Sigmoid colon (tissue), 7 donors: Measurements from ENCODE around the gene SDC1. TPM values are rescaled to one million over a fixed set of nuclear protein-coding genes. Genes with fewer than 3 reads are reported as not detected.

Source experiments
- DNase-seq: peaks from one replicate; pipeline ENCODE4 v3.0.0-alpha.2; 2019
- H3K27ac ChIP-seq, 4 donors: fragments of 200-600 bp; sonication (generic); one replicate each; pipeline ENCODE4 v1.5.1; 2016 to 2019; ENCODE audit warnings: mild to moderate bottlenecking in 1 of 4
- H3K27me3 ChIP-seq, 3 donors: fragments of 200-600 bp; sonication (generic); one replicate each; pipeline ENCODE4 v1.5.1; 2019; ENCODE audit warnings: mild to moderate bottlenecking in 1 of 3
- H3K36me3 ChIP-seq, 4 donors: fragments of 200-600 bp; sonication (generic); one replicate each; pipeline ENCODE4 v1.5.1; 2016 to 2019
- H3K4me1 ChIP-seq, 4 donors: fragments of 200-600 bp; sonication (generic); one replicate each; pipeline ENCODE4 v1.5.1; 2017 to 2019
- H3K4me3 ChIP-seq, 4 donors: fragments of 200-600 bp; sonication (generic); one replicate each; pipeline ENCODE4 v1.5.1; 2017 to 2019; ENCODE audit warnings: mild to moderate bottlenecking in 2 of 4, moderate library complexity in 1 of 4
- H3K9me3 ChIP-seq, 4 donors: fragments of 200-600 bp in 3 of 4; sonication (generic) in 3 of 4; one replicate each; pipeline versions ENCODE4 v1.5.1 to v1.6.1; 2013 to 2019
- EP300 ChIP-seq, 4 donors: sonication (generic); formaldehyde crosslinking; IDR thresholded peaks; one replicate each; pipeline ENCODE4 v1.6.1; 2017; ENCODE audit warnings: antibody characterized with exemption in 4 of 4
- POLR2A ChIP-seq, 2 donors: fragments of 450-650 bp; IDR thresholded peaks; one replicate each; pipeline ENCODE4 v1.6.1; 2016; ENCODE audit warnings: antibody characterized with exemption in 2 of 2, mild to moderate bottlenecking in 2 of 2, moderate library complexity in 2 of 2
- POLR2AphosphoS5 ChIP-seq, 4 donors: sonication (generic); formaldehyde crosslinking; IDR thresholded peaks; one replicate each; pipeline ENCODE4 v1.6.1; 2017; ENCODE audit warnings: antibody characterized with exemption in 4 of 4
- WGBS, 2 donors: extraction: QIAGEN DNeasy Blood & Tissue Kit; methylation state at CpG; one replicate each; pipeline ENCODE4 v1.1.7; 2013; 5-methylcytosine and 5-hydroxymethylcytosine counted together
- intact Hi-C: fragments of 100-400 bp; cut with DNase I; formaldehyde crosslinking; loops from one replicate; pipeline ENCODE4 v1.15.1; 2023
- polyA plus RNA-seq, 3 donors: library from polyadenylated mRNA; stranded (reverse); fragments of 200-250 nt; gene quantifications; one replicate each; pipeline ENCODE4 v1.2.3, GENCODE V29; 2013
- total RNA-seq, 4 donors: library from RNA; depleted of rRNA; stranded (reverse); fragments of >200 nt; gene quantifications; one replicate each; pipeline ENCODE4 v1.1.0, GENCODE V29; 2016
- TF ChIP-seq, protein P1 (sequence below), 4 experiments: fragments of 450-650 bp in 3 of 4; fragments of 200-600 bp in 1 of 4; IDR thresholded peaks; one replicate each; pipeline ENCODE4 v1.5.1; 2016 to 2019; ENCODE audit warnings: antibody characterized with exemption in 4 of 4, mild to moderate bottlenecking in 3 of 4, moderate library complexity in 2 of 4
- donor health status: healthy with polysubstance abuse.
- donor health status: Bipolar disorder and iron deficiency.
- donor health status: healthy.

SDC1 gene
- total and polyA plus RNA-seq, 7 donors: 0.33 to 104 (median 8.0) TPM; not detected in 1

DNA sequence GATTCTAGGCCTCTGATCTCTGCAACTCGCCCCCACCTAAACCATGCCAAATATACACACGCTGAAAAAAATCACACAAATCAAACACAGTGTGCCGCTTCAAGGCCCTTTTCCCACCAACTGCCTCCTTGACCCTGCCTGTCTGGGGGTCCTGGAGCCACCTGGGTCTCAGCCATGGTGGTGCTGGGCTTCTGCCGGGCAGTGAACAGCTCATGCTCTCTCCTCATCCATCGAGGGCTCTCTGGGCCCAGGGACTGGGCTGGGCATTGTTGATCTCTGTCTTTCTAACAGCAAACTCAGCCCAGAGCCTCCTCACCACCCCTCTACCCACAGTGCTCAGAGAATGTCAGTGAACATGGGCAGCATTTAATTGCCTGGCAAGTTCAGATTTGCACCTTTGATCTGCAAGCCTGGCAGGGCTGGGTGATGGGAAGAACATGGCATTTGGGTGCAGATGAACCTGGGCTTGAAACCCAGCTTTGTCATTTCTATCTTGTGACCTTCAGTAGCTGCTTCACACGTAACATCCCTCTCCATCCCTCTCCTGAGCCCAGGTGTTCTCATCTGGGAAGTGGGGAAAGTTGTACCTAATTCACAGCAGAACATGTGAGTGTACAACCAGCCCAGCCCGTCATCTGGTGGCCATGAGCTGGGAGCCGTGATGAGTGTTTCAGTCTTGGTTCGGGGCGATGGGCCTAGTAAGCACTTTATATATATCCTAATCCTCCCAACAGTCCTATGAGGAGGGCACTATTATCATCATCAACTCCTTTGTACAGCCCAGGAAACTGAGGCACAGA is 46.1 kb downstream of the SDC1 start:
- Histone ChIP-seq H3K27ac (no peak overlapping the region), H3K4me3 (no peak overlapping the region), H3K27me3 (no peaks in the 10 kb centered on the region), H3K36me3 (no peaks in the 10 kb centered on the region), H3K9me3 (no peaks in the 10 kb centered on the region), H3K4me1 (no peaks in the 10 kb centered on the region)
- TF ChIP-seq POLR2AphosphoS5 (IDR thresholded peaks at IDR 0.05): no peak
- no peak for TF ChIP-seq EP300 (IDR thresholded peaks at IDR 0.05)
- no peak for TF ChIP-seq POLR2A (IDR thresholded peaks at IDR 0.05)
- TF ChIP-seq, protein P1, sequence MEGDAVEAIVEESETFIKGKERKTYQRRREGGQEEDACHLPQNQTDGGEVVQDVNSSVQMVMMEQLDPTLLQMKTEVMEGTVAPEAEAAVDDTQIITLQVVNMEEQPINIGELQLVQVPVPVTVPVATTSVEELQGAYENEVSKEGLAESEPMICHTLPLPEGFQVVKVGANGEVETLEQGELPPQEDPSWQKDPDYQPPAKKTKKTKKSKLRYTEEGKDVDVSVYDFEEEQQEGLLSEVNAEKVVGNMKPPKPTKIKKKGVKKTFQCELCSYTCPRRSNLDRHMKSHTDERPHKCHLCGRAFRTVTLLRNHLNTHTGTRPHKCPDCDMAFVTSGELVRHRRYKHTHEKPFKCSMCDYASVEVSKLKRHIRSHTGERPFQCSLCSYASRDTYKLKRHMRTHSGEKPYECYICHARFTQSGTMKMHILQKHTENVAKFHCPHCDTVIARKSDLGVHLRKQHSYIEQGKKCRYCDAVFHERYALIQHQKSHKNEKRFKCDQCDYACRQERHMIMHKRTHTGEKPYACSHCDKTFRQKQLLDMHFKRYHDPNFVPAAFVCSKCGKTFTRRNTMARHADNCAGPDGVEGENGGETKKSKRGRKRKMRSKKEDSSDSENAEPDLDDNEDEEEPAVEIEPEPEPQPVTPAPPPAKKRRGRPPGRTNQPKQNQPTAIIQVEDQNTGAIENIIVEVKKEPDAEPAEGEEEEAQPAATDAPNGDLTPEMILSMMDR (IDR thresholded peaks at IDR 0.05): no peak
- WGBS, 2 donors: 66 to 83% methylated on average over 10 of the region's 10 CpGs
- no peak for DNase-seq
- intact Hi-C loops: no loop called here

DNA sequence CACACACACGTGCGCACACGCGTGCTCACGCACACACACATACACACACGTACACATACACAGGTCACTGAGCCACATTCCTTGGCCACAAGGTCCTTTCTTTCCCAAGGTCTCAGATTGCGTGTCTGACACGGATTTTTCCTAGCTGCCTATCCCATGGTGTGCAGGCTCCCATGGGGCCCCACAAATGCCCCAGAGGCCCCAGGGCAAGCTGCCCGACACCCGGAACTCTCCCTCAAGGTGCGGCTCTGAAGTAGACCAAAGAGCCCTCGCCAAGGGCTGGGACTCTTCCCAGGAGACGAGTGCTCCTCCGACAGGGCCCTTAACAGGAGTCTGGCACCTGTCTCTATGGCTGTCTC is 46.7 kb downstream of the SDC1 start:
- H3K36me3 ChIP-seq: no peaks in the 10 kb centered on the region
- H3K27ac ChIP-seq: no peak overlapping the region
- TF ChIP-seq EP300 (IDR thresholded peaks at IDR 0.05): no peak
- TF ChIP-seq POLR2AphosphoS5 (IDR thresholded peaks at IDR 0.05): no peak
- no peak for DNase-seq
- H3K27me3 ChIP-seq: no peaks in the 10 kb centered on the region
- no peaks in the 10 kb centered on the region for H3K4me1 ChIP-seq
- no peaks in the 10 kb centered on the region for H3K9me3 ChIP-seq
- WGBS, 2 donors: 53 to 84% methylated on average over 14 of the region's 14 CpGs
- intact Hi-C loops: no loop called here
- no peak overlapping the region for H3K4me3 ChIP-seq

- 91 to 94% methylated on average over 10 of the region's 10 CpGs for WGBS, 2 donors
- TF ChIP-seq, protein P1 (IDR thresholded peaks at IDR 0.05): no peak
- no peak for TF ChIP-seq POLR2A (IDR thresholded peaks at IDR 0.05)
- no peak for TF ChIP-seq POLR2AphosphoS5 (IDR thresholded peaks at IDR 0.05)
- TF ChIP-seq EP300 (IDR thresholded peaks at IDR 0.05): no peak
- intact Hi-C loops: no loop called here
- Histone ChIP-seq H3K4me1 (no peaks in the 10 kb centered on the region), H3K4me3 (no peak overlapping the region), H3K36me3 (no peaks in the 10 kb centered on the region), H3K27me3 (no peaks in the 10 kb centered on the region), H3K27ac (no peak overlapping the region), H3K9me3 (no peaks in the 10 kb centered on the region)
- no peak for DNase-seq
These were observed 47.2 kb downstream of the SDC1 start for GRCh38 chr2:20177556-20178248.

- Histone ChIP-seq H3K9me3 (no peaks in the 10 kb centered on the region), H3K4me3 (no peak overlapping the region), H3K27me3 (no peaks in the 10 kb centered on the region), H3K27ac (no peak overlapping the region), H3K4me1 (no peaks in the 10 kb centered on the region), H3K36me3 (no peaks in the 10 kb centered on the region)
- intact Hi-C loops: no loop called here
- no peak for DNase-seq
- 95% methylated on average over 5 of the region's 5 CpGs for WGBS, 2 donors
- TF ChIP-seq EP300 (IDR thresholded peaks at IDR 0.05): no peak
- TF ChIP-seq POLR2A (IDR thresholded peaks at IDR 0.05): no peak
- TF ChIP-seq, protein P1 (IDR thresholded peaks at IDR 0.05): no peak
These were observed 48.2 kb downstream of the SDC1 start for GRCh38 chr2:20176760-20177159.

DNA sequence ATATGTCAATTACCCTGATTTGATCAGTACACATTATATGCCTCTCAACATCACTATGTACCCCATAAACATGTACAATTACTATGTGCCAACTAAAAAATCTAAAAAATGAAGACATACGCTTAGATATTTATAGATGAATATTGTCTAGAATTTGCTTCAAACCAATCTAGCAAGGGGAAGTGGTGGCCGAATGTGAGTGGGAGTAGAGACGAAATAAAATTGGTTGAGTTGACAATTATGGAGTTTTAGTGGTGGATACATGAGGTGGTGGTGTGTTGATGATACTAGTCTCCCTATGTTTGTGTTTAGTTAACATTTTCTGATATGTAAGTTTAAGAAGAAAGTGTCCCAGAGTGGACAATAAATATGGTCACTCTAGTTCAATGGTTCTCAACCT is 49.0 kb downstream of the SDC1 start:
- no peaks in the 10 kb centered on the region for H3K36me3 ChIP-seq
- H3K4me3 ChIP-seq: no peak overlapping the region
- no peaks in the 10 kb centered on the region for H3K27me3 ChIP-seq
- intact Hi-C loops: no loop called here
- DNase-seq: no peak
- H3K9me3 ChIP-seq: no peaks in the 10 kb centered on the region
- no peaks in the 10 kb centered on the region for H3K4me1 ChIP-seq
- TF ChIP-seq POLR2A (IDR thresholded peaks at IDR 0.05) (no peak), POLR2AphosphoS5 (IDR thresholded peaks at IDR 0.05) (no peak), EP300 (IDR thresholded peaks at IDR 0.05) (no peak)
- TF ChIP-seq, protein P1 (IDR thresholded peaks at IDR 0.05): no peak
- no peak overlapping the region for H3K27ac ChIP-seq
- WGBS, 2 donors: 91 to 93% methylated on average over 3 of the region's 3 CpGs
